ENCODE measurements around the gene RAB4A.

RAB4A gene

GRCh38 chr1:229247871-229248270 lies 23.0 kb upstream of the RAB4A start:
- no peak for DNase-seq

GRCh38 chr1:229248821-229249817 lies 21.8 kb upstream of the RAB4A start:
- DNase-seq, result no peak

- no peak for DNase-seq
Measured at GRCh38 chr1:229249854-229250644, 20.9 kb upstream of the RAB4A start.

GRCh38 chr1:229251185-229251584 lies 19.7 kb upstream of the RAB4A start:
- no peak for DNase-seq

- no peak for DNase-seq
Measured at GRCh38 chr1:229252228-229252984, 18.5 kb upstream of the RAB4A start.

GRCh38 chr1:229253151-229253974 lies 17.5 kb upstream of the RAB4A start:
- no peak for DNase-seq

GRCh38 chr1:229254910-229255541 lies 15.9 kb upstream of the RAB4A start:
- DNase-seq, result peak; percentile 25

- peak; percentile 81 for DNase-seq
Measured at GRCh38 chr1:229258031-229258756, 12.7 kb upstream of the RAB4A start.

GRCh38 chr1:229258757-229259060 lies 12.2 kb upstream of the RAB4A start:
- DNase-seq, result no peak

GRCh38 chr1:229260297-229260696 lies 10.6 kb upstream of the RAB4A start:
- DNase-seq, result no peak

- DNase-seq, result no peak
Measured at GRCh38 chr1:229262239-229262638, 8.7 kb upstream of the RAB4A start.

- DNase-seq, result no peak
Measured at GRCh38 chr1:229263254-229263653, 7.7 kb upstream of the RAB4A start.

- DNase-seq, result no peak
Measured at GRCh38 chr1:229264068-229264467, 6.8 kb upstream of the RAB4A start.

GRCh38 chr1:229264487-229264886 lies 6.4 kb upstream of the RAB4A start:
- DNase-seq, result no peak

GRCh38 chr1:229266274-229266673 lies 4.6 kb upstream of the RAB4A start:
- no peak for DNase-seq

GRCh38 chr1:229266832-229267500 lies 3.9 kb upstream of the RAB4A start:
- DNase-seq, result no peak

GRCh38 chr1:229268505-229268904 lies 2.4 kb upstream of the RAB4A start:
- no peak for DNase-seq

GRCh38 chr1:229271448-229272159 lies 693 bp downstream of the RAB4A start:
- DNase-seq, result peak; percentile 54
